ENCODE results near the gene MGAT5B.

MGAT5B gene

GRCh38 chr17:76868669-76869495, 678 bp downstream of the MGAT5B start:
- DNase-seq (ENCODE audit: low spot score) = no peak
- no peak for TF ChIP-seq CTCF (conservative IDR thresholded peaks at IDR 0.05; ENCODE audit: low read depth)
- peak overlapping the region; percentile 73 for H3K27ac ChIP-seq
- POLR2A ChIA-PET (ENCODE audit: low non-redundant PET) = no interaction called here
- CTCF ChIA-PET = interaction anchor here (0.6 to 2.7 kb wide), 22 partner anchors 13 to 220 kb away, joined by 3 to 42 read pairs (median 5); no protein-coding TSS in a partner anchor

GRCh38 chr17:76869496-76870376, 1.5 kb downstream of the MGAT5B start:
- DNase-seq (ENCODE audit: low spot score) = no peak
- no peak overlapping the region; the same call in 1 of the 2 replicates for H3K27ac ChIP-seq
- POLR2A ChIA-PET (ENCODE audit: low non-redundant PET) = no interaction called here
- CTCF ChIA-PET = interaction anchor here (0.8 to 2.7 kb wide), 3 partner anchors 186 to 219 kb away, joined by 4 to 12 read pairs (median 7); no protein-coding TSS in a partner anchor
- TF ChIP-seq CTCF (conservative IDR thresholded peaks at IDR 0.05; ENCODE audit: low read depth) = no peak

GRCh38 chr17:76870377-76870714, 2.1 kb downstream of the MGAT5B start:
- ChIA-PET POLR2A (ENCODE audit: low non-redundant PET) (no interaction called here), CTCF (interaction anchor here (0.6 to 2.7 kb wide), 3 partner anchors 53 to 199 kb away, joined by 3 to 12 read pairs (median 4); no protein-coding TSS in a partner anchor)

GRCh38 chr17:76871668-76872067, 3.5 kb downstream of the MGAT5B start:
- no peak for TF ChIP-seq CTCF (conservative IDR thresholded peaks at IDR 0.05; ENCODE audit: low read depth)
- ChIA-PET POLR2A (ENCODE audit: low non-redundant PET) (no interaction called here), CTCF (interaction anchor here (1.2 to 2.7 kb wide), 2 partner anchors 184 to 185 kb away, joined by 7 to 12 read pairs; no protein-coding TSS in a partner anchor)
- peak overlapping the region; percentile 94 for H3K27ac ChIP-seq
- DNase-seq (ENCODE audit: low spot score) = no peak

More at GRCh38 chr17:76870377-76870714, 2.1 kb downstream of the MGAT5B start:
- TF ChIP-seq CTCF (conservative IDR thresholded peaks at IDR 0.05; ENCODE audit: low read depth) = no peak
- DNase-seq (ENCODE audit: low spot score) = no peak
- H3K27ac ChIP-seq = peak overlapping the region; percentile 94

GRCh38 chr17:76872221-76872873, 4.1 kb downstream of the MGAT5B start:
- no peak for TF ChIP-seq CTCF (conservative IDR thresholded peaks at IDR 0.05; ENCODE audit: low read depth)
- peak; percentile 96 for DNase-seq (ENCODE audit: low spot score)
- CTCF ChIA-PET = interaction anchor here (0.6 to 1.2 kb wide), 2 partner anchors 46 to 184 kb away, joined by 3 to 7 read pairs; no protein-coding TSS in a partner anchor
- H3K27ac ChIP-seq = peak overlapping the region; percentile 94
- POLR2A ChIA-PET (ENCODE audit: low non-redundant PET) = interaction anchor here (0.6 kb wide), 1 partner anchor 10 kb away, joined by 4 read pairs; no protein-coding TSS in a partner anchor

Measured in RWPE1 (cell line).